PC-3 (cell line): ENCODE results near the gene PIGO. TPM values are rescaled to one million over a fixed set of nuclear protein-coding genes. Genes with fewer than 3 reads are reported as not detected.
A peak's percentile ranks its signal among the peaks of the same experiment; 100 is the strongest.

ENCODE experiments used
- ATAC-seq: fragments of 200-7000 bp; cut with Tn5 transposase; 2 replicates; pipeline ENCODE4 v1.9.1; 2020; ENCODE audit warnings: mild to moderate bottlenecking, moderate library complexity
- BruUV-seq: library from RNA; stranded (reverse); fragments of 400-500 nt; replicated peaks from 2 replicates; lab custom pipeline; 2021; lab: Mats Ljungman, UMichigan
- CTCF ChIA-PET: fragments of 300-600 bp; sonication (Branson Sonifier 250); formaldehyde crosslinking; loops from one replicate; lab custom pipeline; 2022; ENCODE audit warnings: antibody characterized with exemption; lab: Charles Lee
- POLR2A ChIA-PET: fragments of 300-600 bp; sonication (Branson Sonifier 250); formaldehyde crosslinking; loops from one replicate; lab custom pipeline; 2022; ENCODE audit warnings: antibody characterized with exemption; ENCODE audit not compliant: unreplicated experiment; lab: Charles Lee
- DNase-seq: peaks from one replicate; pipeline ENCODE4 v3.0.0-alpha.2; 2015
- H2AFZ ChIP-seq: fragments of 300-600 bp; sonication (generic); 2 replicates; pipeline ENCODE4 v1.6.0; 2016; ENCODE audit warnings: antibody characterized with exemption, low read length
- H3F3A ChIP-seq: fragments of 300-600 bp; sonication (generic); one replicate; pipeline ENCODE4 v1.6.0; 2017; ENCODE audit warnings: antibody characterized with exemption, low read length, control low read depth, mild to moderate bottlenecking; ENCODE audit not compliant: unreplicated experiment
- H3K27ac ChIP-seq: fragments of 300-600 bp; sonication (generic); 2 replicates; pipeline ENCODE4 v1.5.1; 2016; ENCODE audit warnings: mild to moderate bottlenecking, low read length
- H3K27me3 ChIP-seq: fragments of 300-600 bp; sonication (generic); 2 replicates; pipeline ENCODE4 v1.6.1; 2016; ENCODE audit warnings: low read length, mixed read lengths
- H3K36me3 ChIP-seq: fragments of 300-600 bp; sonication (generic); 2 replicates; pipeline ENCODE4 v1.6.1; 2016; ENCODE audit warnings: low read depth, mixed run types, low read length, mixed read lengths
- H3K4me1 ChIP-seq: fragments of 300-600 bp; sonication (generic); 2 replicates; pipeline ENCODE4 v1.5.1; 2016; ENCODE audit warnings: low read length; ENCODE audit not compliant: insufficient read depth
- H3K4me2 ChIP-seq: fragments of 300-600 bp; sonication (generic); 2 replicates; pipeline ENCODE4 v1.6.0; 2016; ENCODE audit warnings: low read length
- H3K4me3 ChIP-seq: fragments of 300-600 bp; sonication (generic); 2 replicates; pipeline ENCODE4 v1.5.1; 2016; ENCODE audit warnings: mild to moderate bottlenecking, low read length, mixed read lengths
- H3K79me2 ChIP-seq: fragments of 300-600 bp; sonication (generic); 2 replicates; pipeline ENCODE4 v1.6.1; 2017; ENCODE audit warnings: low read length, mixed read lengths
- H3K9ac ChIP-seq: fragments of 300-600 bp; sonication (generic); 2 replicates; pipeline ENCODE4 v1.6.0; 2016; ENCODE audit warnings: mild to moderate bottlenecking, low read length
- H3K9me2 ChIP-seq: fragments of 300-600 bp; sonication (generic); replicated peaks from 2 replicates; pipeline ENCODE4 v1.6.1; 2016; ENCODE audit warnings: mixed run types, low read length, mixed read lengths
- H3K9me3 ChIP-seq: fragments of 300-600 bp; sonication (generic); 2 replicates; pipeline ENCODE4 v1.6.1; 2016; ENCODE audit warnings: low read length, mixed read lengths
- H4K20me1 ChIP-seq: fragments of 300-600 bp; sonication (generic); 2 replicates; pipeline ENCODE4 v1.6.1; 2016; ENCODE audit warnings: low read length, mixed read lengths
- CTCF ChIP-seq: fragments of 300-600 bp; sonication (generic); conservative IDR thresholded peaks from 2 replicates; pipeline ENCODE4 v1.5.1; 2017; ENCODE audit warnings: antibody characterized with exemption, low read depth, mild to moderate bottlenecking, low read length
- EZH2 ChIP-seq: fragments of 300-600 bp; sonication (generic); IDR thresholded peaks from one replicate; pipeline ENCODE4 v1.6.1; 2017; ENCODE audit warnings: antibody characterized with exemption, mild to moderate bottlenecking, low read length; ENCODE audit not compliant: unreplicated experiment
- EZH2phosphoT487 ChIP-seq: fragments of 300-600 bp; sonication (generic); IDR thresholded peaks from 2 replicates; pipeline ENCODE4 v1.6.1; 2018; ENCODE audit warnings: mild to moderate bottlenecking, antibody characterized with exemption, low read length, borderline replicate concordance
- intact Hi-C: fragments of 100-400 bp; cut with micrococcal nuclease; formaldehyde crosslinking; loops from 2 replicates; pipeline ENCODE4 v1.9.0; 2023
- total RNA-seq: library from RNA; depleted of rRNA; stranded (reverse); fragments of >200 nt; gene quantifications from 2 replicates; pipeline ENCODE4 v1.2.3, GENCODE V29; 2014

PIGO gene
- total RNA-seq, 1 experiment from 2014 or later: 18.2 TPM

DNA sequence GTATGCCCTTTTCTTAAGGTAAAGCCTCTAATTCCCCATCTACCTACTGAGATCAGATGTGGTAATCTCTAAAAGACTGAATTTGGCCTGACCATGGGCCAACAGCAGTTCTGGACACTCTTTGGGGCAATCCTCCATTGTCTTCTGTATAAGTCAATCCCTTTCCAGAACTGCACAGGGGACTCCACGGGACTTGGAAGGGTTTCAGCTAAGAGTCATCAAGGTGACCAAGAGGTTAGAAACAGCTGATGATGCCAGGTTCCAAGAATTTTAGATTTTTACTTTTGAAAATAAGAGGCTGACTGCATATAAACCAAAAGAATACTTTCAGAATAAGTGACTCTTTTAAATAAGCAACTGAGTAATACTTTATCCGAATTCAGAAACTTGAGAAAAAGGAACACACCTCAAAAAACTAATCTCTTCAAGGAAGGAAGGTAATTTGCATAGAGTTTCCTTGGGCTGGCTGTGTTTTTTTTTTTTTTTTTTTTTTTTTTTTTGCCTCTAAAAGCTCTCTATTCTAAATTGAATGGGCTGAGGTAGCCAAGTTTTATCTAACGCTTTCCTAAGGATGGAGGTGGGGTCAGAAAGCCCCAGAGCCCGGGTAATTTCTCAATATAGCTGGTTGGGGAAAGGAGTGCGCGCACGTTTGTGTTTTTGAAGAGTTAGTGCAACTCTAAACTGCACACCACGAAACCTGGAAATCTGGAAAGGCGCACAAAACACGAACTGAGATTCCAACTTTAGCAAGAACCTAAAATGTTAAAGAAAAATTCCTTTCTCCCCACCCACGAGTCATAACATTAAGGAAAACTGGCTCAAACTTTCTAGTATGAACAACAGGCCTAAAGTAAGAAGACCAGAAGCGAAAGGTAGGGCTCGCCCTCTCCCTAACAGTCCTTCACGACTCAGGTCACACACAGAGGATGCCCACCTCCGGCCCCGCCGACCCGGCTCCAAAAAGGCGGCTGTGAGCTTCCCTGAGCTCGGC, 25.3 kb downstream of the PIGO start:
- H3K9me2 ChIP-seq: no peaks in the 10 kb centered on the region
- no peak for TF ChIP-seq EZH2phosphoT487
- no peak for TF ChIP-seq EZH2
- TF ChIP-seq CTCF: no peak
- peaks cover 28% of the 10 kb centered on the region for H3K36me3 ChIP-seq
- CTCF ChIA-PET: interaction anchor here (0.8 to 1.0 kb wide), 3 partner anchors 9 to 171 kb away, joined by 3 to 11 read pairs (median 3); partner anchors contain the start of gene FANCG
- peak overlapping the region; percentile 97 for H3K4me3 ChIP-seq
- no peak for ATAC-seq
- no peaks in the 10 kb centered on the region for H3F3A ChIP-seq
- POLR2A ChIA-PET: interaction anchor here (0.6 kb wide), 3 partner anchors 69 to 297 kb away, joined by 3 read pairs; no protein-coding TSS in a partner anchor
- H3K79me2 ChIP-seq: peaks cover 59% of the 10 kb centered on the region
- intact Hi-C loops: no loop called here
- TSS peak; percentile 47 for BruUV-seq
- H3K27ac ChIP-seq: peak overlapping the region; percentile 96
- H3K9ac ChIP-seq: peak overlapping the region; percentile 99
- H2AFZ ChIP-seq: no peak overlapping the region
- DNase-seq: peak; percentile 28
- H4K20me1 ChIP-seq: peaks cover 54% of the 10 kb centered on the region
- H3K9me3 ChIP-seq: no peaks in the 10 kb centered on the region
- peak overlapping the region; percentile 97 for H3K4me2 ChIP-seq
- no peaks in the 10 kb centered on the region for H3K27me3 ChIP-seq
- peaks cover 18% of the 10 kb centered on the region for H3K4me1 ChIP-seq

GRCh38 chr9:35069020-35069419, 27.4 kb downstream of the PIGO start:
- ATAC-seq (no peak), DNase-seq (no peak)
- Histone ChIP-seq H3K4me3 (peak overlapping the region; percentile 97), H3K9me2 (no peaks in the 10 kb centered on the region), H3F3A (no peaks in the 10 kb centered on the region), H4K20me1 (peaks cover 63% of the 10 kb centered on the region), H3K9ac (no peak overlapping the region), H3K4me2 (peak overlapping the region; percentile 97), H3K9me3 (no peaks in the 10 kb centered on the region), H3K79me2 (peaks cover 67% of the 10 kb centered on the region), H3K4me1 (peaks cover 18% of the 10 kb centered on the region), H2AFZ (no peak overlapping the region), H3K36me3 (peaks cover 44% of the 10 kb centered on the region), H3K27me3 (no peaks in the 10 kb centered on the region), H3K27ac (no peak overlapping the region)
- ChIA-PET POLR2A (no interaction called here), CTCF (no interaction called here)
- TF ChIP-seq EZH2 (no peak), CTCF (no peak), EZH2phosphoT487 (no peak)
- BruUV-seq: no TSS peak
- intact Hi-C loops: no loop called here

DNA sequence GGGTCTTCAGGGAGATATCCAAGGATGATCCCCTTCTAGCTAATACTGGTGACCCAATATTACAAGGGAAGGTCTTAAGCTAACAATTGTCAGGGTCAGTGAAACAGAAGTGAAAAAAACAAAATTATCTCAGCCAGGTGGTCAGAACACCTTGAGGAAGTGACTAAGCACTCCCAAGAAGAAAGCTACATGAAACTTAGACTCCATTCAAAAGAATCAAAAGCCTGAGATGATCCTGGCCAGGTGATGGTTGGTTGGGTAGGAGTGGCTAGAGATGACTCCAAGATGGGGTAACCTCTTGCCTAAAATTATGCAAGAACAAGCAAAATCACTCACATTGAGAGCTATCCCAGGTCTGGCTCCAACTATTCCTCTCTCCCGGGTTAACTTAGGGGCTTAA, 29.3 kb downstream of the PIGO start:
- Histone ChIP-seq H3K36me3 (peaks cover 63% of the 10 kb centered on the region), H3K9me3 (no peaks in the 10 kb centered on the region), H2AFZ (no peak overlapping the region), H3F3A (no peaks in the 10 kb centered on the region), H3K4me3 (no peak overlapping the region), H3K27ac (no peak overlapping the region), H3K9ac (no peak overlapping the region), H3K9me2 (no peaks in the 10 kb centered on the region), H3K4me1 (peaks cover 10% of the 10 kb centered on the region), H3K4me2 (no peak overlapping the region), H3K27me3 (no peaks in the 10 kb centered on the region), H4K20me1 (peaks cover 73% of the 10 kb centered on the region), H3K79me2 (peaks cover 71% of the 10 kb centered on the region)
- DNase-seq (no peak), ATAC-seq (no peak)
- intact Hi-C loops: no loop called here
- no TSS peak for BruUV-seq
- CTCF ChIA-PET: no interaction called here
- POLR2A ChIA-PET: no interaction called here
- TF ChIP-seq EZH2 (no peak), CTCF (no peak), EZH2phosphoT487 (no peak)
